ENCODE results near the gene OBI1. TPM values are rescaled to one million over a fixed set of nuclear protein-coding genes. Genes with fewer than 3 reads are reported as not detected.

OBI1 gene
- polyA plus RNA-seq, 2 of the 4 experiments (the other 2 are of a cell fraction): 8.7 to 13.9 TPM

GRCh38 chr13:78623132-78623531, 35.8 kb downstream of the OBI1 start:
- Histone ChIP-seq H3K4me2 (no peak overlapping the region), H3K4me3 (no peak overlapping the region), H3K4me1 (no peaks in the 10 kb centered on the region), H3K9me3 (no peaks in the 10 kb centered on the region), H3K27ac (no peak overlapping the region)
- ChIA-PET POLR2A (no interaction called here), CTCF (no interaction called here)
- no peak for ATAC-seq
- DNase-seq (ENCODE audit: low read depth in 1 of 2, low spot score in 1 of 2): no peak
- FAIRE-seq: no peak
- TF ChIP-seq RARB (CRISPR knock-in tag; IDR thresholded peaks at IDR 0.05): no peak
- no peak for TF ChIP-seq NFE2L2 (conservative IDR thresholded peaks at IDR 0.05; ENCODE audit: low read length)
- TF ChIP-seq FOSL2 (IDR thresholded peaks at IDR 0.05): no peak
- TF ChIP-seq FOSL2 (CRISPR knock-in tag; IDR thresholded peaks at IDR 0.05): no peak
- 92% methylated on average over 3 of the region's 3 CpGs for WGBS (ENCODE audit: missing lambda C conversion rate)

- ATAC-seq: no peak
- H3K27ac ChIP-seq: no peak overlapping the region
- 83% methylated on average over 2 of the region's 2 CpGs for WGBS (ENCODE audit: missing lambda C conversion rate)
- no peak overlapping the region for H3K4me2 ChIP-seq
- DNase-seq (ENCODE audit: low read depth in 1 of 2, low spot score in 1 of 2): no peak
- no peak overlapping the region for H3K4me3 ChIP-seq
- ChIA-PET CTCF (interaction anchor here (1.1 kb wide), 1 partner anchor 35 kb away, joined by 3 read pairs; no protein-coding TSS in a partner anchor), POLR2A (no interaction called here)
- no peaks in the 10 kb centered on the region for H3K4me1 ChIP-seq
- no peaks in the 10 kb centered on the region for H3K9me3 ChIP-seq
- FAIRE-seq: no peak
- TF ChIP-seq PHF8 (IDR thresholded peaks at IDR 0.05; ENCODE audit: borderline replicate concordance, low read depth) (no peak), HOXB13 (CRISPR knock-in tag; IDR thresholded peaks at IDR 0.05; ENCODE audit: low read depth) (no peak), USF2 (IDR thresholded peaks at IDR 0.05) (no peak), HEYL (CRISPR knock-in tag; IDR thresholded peaks at IDR 0.05) (no peak), CTCF (IDR thresholded peaks at IDR 0.05) (no peak), EHMT2 (IDR thresholded peaks at IDR 0.05; ENCODE audit: low read depth) (no peak), ZNF302 (CRISPR knock-in tag; IDR thresholded peaks at IDR 0.05) (no peak), REST (IDR thresholded peaks at IDR 0.05) (no peak), ZSCAN20 (CRISPR knock-in tag; IDR thresholded peaks at IDR 0.05) (no peak), ESRRA (IDR thresholded peaks at IDR 0.05; ENCODE audit: borderline replicate concordance, low read length) (no peak), ELK1 (IDR thresholded peaks at IDR 0.05; ENCODE audit: low read depth, low read length) (no peak), POLR2AphosphoS2 (conservative IDR thresholded peaks at IDR 0.05; ENCODE audit: low read length) (no peak), NR3C1 (IDR thresholded peaks at IDR 0.05) (no peak), PBX3 (IDR thresholded peaks at IDR 0.05) (no peak), CBX8 (IDR thresholded peaks at IDR 0.05) (no peak), GATA3 (IDR thresholded peaks at IDR 0.05; ENCODE audit: borderline replicate concordance) (no peak)
Observed at GRCh38 chr13:78620936-78621470, 38.0 kb downstream of the OBI1 start.
